Mucosa of gallbladder (tissue), 1 donor: ENCODE results near the gene PLEKHD1. TPM values are rescaled to one million over a fixed set of nuclear protein-coding genes. Genes with fewer than 3 reads are reported as not detected.
"Not testable (repeated sequence)": the region's sequence is repeated elsewhere in the genome, so short reads cannot be mapped to it uniquely, and the experiment has no call there.

Experiments
- DNase-seq: peaks from one replicate; pipeline ENCODE4 v3.0.0-alpha.2; 2020; ENCODE audit warnings: low spot score
- total RNA-seq: library from RNA; stranded (reverse); gene quantifications from one replicate; pipeline ENCODE4 v1.2.1, GENCODE V29; 2021
- donor health status: DM: no; HTN: no; CAD: no.

The PLEKHD1 gene
- total RNA-seq: 0.06 TPM

DNA sequence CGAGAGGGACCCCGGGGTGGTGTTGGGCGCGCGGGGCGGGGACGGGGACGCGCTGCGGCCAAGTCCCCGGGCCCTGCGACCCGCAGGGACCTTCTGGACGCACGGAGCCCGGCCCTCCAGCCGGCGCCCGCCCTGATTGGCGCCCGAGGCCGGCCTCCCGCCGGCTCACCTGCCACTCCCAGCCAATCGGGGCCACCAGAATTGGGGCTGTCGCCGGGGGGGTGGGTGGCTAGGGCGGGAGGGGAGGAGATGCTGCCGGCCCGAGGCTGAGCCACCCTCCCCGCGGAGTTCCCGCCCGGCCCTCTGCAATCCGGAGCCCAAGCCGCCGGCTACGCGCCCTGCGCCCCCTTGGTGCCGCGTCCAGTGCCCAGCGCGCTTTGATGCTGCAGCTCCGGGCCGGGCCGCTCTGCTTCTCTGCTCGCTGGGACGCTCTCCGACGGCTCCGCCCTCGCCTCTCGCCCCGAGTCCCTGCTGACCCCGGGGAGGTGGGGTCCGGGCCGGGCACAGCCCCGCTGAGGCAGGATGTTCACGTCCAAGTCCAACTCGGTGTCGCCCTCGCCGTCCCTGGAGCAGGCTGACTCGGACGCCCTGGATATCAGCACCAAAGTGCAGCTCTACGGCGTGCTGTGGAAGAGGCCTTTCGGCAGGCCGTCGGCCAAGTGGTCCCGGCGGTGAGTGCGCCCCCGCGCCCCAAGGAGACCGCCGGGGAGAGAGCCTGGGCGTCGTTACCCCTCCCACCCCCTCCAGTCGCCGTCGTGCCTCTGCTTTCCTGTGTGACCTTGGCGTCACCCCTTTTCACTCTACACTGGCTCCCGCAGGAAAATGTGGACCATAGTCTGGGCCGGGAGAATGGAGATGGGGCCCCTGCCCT lies at the start of gene PLEKHD1:
Gene PLEKHD1, plus strand, starts transcription at position 285 of the 871 bp plus-strand sequence. Its CDS starts 238 bp downstream, at position 523.
- no peak for DNase-seq

- no peak for DNase-seq
Observed at GRCh38 chr14:69439521-69440270, 44.8 kb upstream of the PLEKHD1 start.

DNA sequence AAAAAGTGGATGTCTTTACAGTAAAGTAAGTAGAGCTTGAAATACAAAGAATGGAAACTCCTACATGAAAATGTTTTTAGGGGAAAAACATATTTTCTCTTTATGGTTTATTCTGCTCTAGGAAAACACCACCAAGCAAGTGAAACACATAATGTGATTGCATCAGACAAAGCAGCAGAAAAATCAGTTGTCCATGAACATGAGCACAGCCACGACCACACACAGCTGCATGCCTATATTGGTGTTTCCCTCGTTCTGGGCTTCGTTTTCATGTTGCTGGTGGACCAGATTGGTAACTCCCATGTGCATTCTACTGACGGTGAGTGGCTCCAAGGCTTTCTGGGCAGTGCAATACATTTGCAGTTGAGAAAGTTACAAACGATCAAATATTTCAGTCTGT lies 42.6 kb upstream of the PLEKHD1 start:
- DNase-seq: no peak

GRCh38 chr14:69443296-69443805 lies 41.2 kb upstream of the PLEKHD1 start:
- DNase-seq: no peak

GRCh38 chr14:69449216-69449615 lies 35.3 kb upstream of the PLEKHD1 start:
- DNase-seq: no peak

GRCh38 chr14:69451941-69452340 lies 32.6 kb upstream of the PLEKHD1 start:
- no peak for DNase-seq

DNA sequence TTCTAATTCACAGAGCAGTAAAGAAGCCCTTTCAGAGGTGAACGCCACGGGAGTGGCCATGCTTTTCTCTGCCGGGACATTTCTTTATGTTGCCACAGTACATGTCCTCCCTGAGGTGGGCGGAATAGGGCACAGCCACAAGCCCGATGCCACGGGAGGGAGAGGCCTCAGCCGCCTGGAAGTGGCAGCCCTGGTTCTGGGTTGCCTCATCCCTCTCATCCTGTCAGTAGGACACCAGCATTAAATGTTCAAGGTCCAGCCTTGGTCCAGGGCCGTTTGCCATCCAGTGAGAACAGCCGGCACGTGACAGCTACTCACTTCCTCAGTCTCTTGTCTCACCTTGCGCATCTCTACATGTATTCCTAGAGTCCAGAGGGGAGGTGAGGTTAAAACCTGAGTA lies 26.2 kb upstream of the PLEKHD1 start:
- DNase-seq: no peak

DNA sequence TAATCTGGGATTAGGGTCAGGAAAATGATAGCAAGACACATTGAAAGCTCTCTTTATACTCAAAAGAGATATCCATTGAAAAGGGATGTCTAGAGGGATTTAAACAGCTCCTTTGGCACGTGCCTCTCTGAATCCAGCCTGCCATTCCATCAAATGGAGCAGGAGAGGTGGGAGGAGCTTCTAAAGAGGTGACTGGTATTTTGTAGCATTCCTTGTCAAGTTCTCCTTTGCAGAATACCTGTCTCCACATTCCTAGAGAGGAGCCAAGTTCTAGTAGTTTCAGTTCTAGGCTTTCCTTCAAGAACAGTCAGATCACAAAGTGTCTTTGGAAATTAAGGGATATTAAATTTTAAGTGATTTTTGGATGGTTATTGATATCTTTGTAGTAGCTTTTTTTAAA lies 25.4 kb upstream of the PLEKHD1 start:
- DNase-seq: no peak

- DNase-seq: peak; percentile 73
Observed at GRCh38 chr14:69460093-69460701, 24.3 kb upstream of the PLEKHD1 start.

DNA sequence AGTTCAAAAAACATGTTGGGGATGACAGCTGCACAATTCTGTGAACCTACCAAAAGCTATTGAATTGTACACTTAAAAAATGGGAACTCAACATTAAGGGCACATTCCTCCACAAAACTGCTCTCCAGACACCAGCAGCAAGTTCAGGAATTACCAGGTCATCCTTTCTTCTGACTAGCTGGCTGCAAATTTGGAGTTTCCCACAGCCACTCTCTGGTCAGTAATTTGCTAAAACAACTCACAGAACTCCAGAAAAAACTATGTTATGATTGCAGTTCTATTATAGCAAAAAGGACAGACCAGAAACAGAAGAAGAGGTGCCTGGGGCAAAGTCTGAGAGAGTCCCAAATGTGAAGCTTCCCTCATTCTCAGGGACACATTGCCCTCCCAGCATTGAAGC lies 20.1 kb upstream of the PLEKHD1 start:
- no peak for DNase-seq

DNA sequence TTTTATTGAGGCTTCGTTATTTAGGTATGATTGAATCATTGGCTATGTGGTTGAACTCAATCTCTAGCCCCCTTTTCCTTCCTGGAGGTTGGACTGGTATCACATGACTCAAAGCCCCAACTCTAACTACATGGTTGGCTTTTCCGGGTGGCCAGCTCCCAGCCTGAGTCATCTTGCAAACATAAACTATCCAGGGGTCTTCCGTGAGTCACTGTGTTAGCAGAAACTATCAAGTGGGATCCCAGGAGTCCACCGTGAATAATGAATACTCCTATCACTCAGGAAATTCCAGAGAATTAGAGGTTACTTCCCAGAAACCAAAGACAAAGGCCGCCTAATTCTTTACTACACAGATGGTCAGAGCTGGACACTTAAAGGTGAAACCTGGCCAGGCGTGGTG lies 19.7 kb upstream of the PLEKHD1 start:
- no peak for DNase-seq

- DNase-seq: no peak
Observed at GRCh38 chr14:69468949-69469348, 15.6 kb upstream of the PLEKHD1 start.

GRCh38 chr14:69471436-69471835 lies 13.1 kb upstream of the PLEKHD1 start:
- no peak for DNase-seq

- DNase-seq: no peak
Observed at GRCh38 chr14:69471916-69472315, 12.6 kb upstream of the PLEKHD1 start.

- no peak for DNase-seq
Observed at GRCh38 chr14:69473260-69473659, 11.3 kb upstream of the PLEKHD1 start.

DNA sequence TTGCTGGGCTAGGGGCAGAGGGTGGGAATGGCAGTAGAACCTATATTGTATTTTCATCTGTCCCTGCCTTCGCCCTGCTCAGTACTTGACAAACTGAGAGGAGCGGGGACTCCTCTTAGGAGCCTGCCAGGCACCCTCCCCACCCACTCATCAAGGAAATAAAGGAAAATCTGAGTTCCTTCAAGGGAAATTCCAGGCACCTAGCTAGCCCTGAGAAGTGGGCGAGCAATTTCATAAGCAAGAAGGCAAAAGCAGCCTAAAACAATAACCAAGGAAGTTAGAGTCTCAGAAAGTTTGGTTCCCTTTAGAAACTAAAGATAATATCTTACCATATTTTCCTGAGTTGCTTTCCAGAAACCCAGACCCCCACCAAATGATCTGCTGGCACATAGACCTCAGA lies 10.6 kb upstream of the PLEKHD1 start:
- DNase-seq: no peak

DNA sequence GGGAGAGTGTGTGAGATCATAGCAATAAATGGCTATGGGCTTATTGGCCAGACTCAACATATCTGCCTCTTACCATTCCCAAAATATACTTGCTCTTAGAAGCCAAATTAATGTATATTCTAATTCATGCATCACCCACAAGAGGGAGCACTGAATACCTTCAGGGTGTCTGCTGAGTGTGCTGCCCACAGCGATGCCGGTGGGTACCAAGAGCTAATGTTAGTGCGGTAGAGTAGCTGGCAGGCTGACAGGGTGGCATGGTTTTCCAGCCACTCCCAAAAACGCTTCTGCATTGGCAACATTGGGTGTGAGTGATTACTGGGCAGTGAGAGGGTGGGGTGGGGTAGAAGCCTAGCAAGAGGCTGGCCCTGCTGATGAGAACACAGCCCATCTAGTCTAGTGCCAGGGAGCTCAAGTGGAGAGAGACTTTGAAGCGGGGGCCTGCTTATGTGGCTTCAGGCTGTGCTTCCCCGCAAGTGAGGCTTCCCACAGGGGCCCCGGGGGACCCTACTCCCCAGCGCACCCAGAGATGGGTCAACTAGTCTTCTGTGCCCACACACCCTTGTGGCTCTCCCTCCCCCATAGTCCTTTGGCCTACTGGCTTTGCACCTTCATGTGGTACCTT lies 9.2 kb upstream of the PLEKHD1 start:
- DNase-seq: no peak

DNA sequence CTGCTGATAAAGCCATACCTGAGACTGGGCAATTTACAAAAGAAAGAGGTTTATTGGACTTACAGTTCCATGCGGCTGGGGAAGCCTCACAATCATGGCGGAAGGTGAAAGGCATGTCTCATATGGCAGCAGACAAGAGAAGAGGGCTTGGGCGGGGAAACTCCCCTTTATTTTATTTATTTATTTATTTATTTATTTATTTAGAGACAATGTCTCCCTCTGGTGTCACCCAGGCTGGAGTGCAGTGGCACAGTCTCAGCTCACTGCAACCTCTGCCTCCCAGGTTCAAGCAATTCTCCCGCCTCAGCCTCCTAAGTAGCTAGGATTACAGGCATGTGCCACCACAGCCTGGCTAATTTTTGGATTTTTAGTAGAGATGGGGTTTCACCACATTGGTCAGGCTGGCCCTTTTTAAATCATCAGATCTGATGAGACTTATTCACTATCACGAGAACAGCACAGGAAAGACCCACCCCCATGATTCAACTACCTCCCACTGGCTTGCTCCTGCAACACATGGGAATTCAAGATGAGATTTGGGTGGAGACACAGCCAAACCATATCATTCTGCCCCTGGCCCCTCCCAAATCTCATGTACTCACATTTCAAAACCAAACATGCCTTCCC lies 7.6 kb upstream of the PLEKHD1 start:
- not testable (repeated sequence) for DNase-seq

DNA sequence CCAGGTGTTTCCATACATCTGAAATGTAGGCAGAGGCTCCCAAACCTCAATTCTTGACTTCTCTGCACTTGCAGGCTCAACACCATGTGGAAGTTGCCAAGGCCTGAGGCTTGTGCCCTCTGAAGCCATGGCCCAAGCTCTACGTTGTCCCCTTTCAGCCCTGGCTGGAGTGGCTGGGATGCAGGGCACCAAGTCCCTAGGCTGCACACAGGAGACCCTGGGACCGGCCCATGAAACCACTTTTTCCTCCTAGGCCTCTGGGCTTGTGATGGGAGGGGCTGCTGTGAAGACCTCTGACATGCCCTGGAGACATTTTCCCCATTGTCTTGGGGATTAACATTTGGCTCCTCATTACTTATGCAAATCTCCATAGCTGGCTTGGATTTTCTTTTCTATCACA lies 6.5 kb upstream of the PLEKHD1 start:
- DNase-seq: not testable (repeated sequence)

DNA sequence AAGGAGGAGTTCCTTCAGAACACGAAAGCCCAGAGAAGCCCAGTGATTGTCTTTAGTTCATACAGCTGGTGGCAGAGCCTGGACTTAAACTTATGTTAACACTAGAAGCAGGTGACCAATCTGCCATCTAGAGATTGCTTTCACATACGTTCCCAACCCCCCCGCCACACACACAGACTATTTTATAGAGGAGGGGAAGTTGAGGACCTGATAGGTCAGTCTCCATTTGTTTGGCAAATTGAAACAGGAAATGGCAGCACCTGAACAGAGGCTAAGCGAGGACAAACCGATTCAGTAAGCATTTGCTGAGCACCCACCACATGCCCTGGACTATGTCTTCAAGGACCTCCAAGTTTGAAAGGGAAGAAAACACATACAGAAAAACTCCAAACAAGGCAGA lies 4.8 kb upstream of the PLEKHD1 start:
- no peak for DNase-seq

DNA sequence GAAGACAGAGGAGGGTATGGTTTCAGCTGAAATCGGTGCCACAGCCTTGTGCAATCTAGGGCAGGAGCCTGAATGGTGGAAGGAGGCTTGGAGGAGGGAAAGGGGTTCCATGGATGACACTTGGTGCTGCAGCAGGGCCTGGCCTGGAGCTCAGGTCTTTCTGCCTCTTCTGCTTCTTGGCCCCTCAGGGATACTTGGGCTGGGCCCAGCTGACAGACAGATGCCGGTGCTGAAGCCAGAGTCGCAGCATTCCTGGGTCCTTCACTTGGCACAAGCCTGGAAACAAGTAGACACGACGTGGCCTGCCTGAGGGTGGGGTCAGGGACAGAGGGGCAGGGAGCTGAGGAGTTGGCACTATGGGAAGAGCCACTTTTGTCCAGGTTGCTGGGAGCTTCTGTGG lies 4.4 kb upstream of the PLEKHD1 start:
- DNase-seq: no peak
